NCI-H2171 (cell line): ENCODE data around the gene INSRR.

Experiments
- DNase-seq: peaks from one replicate; lab custom pipeline; 2025; lab: John Stamatoyannopoulos, UW

Gene INSRR

DNA sequence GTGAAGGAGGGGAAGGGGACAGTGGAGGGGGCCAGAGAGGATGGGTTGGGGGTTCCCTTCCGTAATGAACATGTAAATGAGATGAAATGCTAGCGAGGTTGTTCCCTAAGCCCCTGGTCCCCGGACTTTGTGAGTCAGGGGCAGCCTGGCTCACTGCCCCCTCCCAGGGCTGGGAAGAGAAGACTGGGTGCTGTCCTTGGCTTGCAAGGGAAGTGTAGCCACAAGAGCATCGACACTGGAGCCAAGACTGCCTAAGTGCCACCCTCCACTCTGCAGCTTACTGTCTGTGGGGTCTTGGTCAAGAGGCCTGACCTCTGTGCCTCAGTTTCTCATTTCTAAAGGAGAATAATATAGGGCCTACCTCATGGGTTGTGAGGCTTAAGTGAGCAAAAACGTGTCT lies 35.1 kb upstream of the INSRR start:
- no peak for DNase-seq

GRCh38 chr1:156893048-156893953 lies 34.4 kb upstream of the INSRR start, which contains the start of gene PEAR1:
PEAR1 (plus strand) TSS chr1:156893718; CDS start chr1:156903927, 10,209 bp downstream.
- DNase-seq = no peak

DNA sequence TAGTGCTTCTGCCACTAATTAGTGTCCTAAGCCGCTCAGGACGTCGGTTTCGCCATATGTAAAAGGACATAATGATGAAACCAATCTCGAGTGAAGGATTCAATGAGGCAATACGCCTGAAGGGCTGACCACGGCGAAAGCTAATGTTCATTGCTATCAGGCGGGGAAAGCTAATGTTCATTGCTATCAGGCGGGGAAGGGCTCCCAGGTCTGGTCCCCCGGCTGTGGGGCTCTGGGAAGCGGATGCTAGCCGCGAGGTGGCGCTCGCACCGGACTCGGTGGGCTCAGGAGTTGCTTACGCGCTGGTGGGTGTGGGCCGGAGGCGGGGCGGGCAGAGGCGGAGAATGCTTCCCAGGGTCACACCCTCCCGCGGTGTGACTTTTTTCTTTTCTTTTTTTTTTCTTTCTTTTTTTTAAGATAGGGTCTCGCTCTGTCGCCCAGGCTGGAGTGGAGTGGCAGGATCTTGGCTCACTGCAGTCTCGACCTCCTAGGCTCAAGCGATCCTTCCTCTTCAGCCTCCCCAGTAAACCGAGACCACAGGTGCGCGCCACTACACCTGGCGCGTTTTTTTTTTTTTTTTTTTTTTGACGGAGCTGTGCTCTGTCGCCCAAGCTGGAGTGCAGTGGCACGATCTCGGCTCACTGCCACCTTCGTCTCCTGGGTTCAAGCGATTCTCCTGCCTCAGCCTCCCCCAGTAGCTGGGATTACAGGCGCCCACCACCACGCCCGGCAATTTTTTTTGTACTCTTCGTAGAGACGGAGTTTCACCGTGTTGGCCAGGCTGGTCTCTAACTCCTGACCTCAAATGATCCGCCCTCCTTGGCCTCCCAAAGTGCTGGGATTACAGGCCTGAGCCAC lies 33.5 kb upstream of the INSRR start:
- peak; percentile 80 for DNase-seq

DNA sequence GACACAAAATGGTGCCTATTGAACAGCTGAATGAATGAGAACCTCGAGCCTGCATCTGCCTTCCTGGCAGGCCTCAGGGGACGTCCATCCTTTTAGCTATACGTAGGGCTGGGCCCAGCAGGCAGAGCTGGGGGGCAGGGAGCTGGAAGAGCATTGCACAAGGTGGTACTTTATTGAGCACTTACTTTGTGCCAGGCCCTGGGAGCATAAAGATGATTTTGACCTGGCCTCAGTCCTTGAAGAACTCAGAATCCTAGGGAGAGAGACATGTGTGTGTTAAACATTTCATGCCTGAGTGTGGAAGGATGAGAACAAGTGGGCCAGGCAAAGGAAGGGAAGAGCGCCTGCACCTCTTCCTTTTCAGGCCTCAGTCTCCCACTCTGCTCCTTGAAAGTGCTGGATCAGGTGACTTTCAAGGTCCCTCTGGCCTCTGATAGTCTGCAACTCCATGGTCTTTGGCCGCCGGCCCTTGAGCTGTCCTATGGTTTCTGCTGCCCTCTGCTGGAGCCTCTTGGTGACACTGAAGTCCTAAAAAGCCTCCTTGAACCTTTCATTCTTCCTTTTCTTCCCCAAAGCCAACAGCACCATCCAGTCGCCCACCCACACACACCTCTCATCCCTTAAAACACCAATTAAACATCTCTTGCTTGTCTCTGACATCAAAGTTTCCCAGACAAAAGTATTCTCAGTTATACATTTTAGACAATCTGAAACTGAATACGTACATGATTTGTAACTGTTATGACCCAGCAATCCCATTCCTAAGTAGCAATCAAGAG lies 31.1 kb upstream of the INSRR start:
- DNase-seq = peak; percentile 35

DNA sequence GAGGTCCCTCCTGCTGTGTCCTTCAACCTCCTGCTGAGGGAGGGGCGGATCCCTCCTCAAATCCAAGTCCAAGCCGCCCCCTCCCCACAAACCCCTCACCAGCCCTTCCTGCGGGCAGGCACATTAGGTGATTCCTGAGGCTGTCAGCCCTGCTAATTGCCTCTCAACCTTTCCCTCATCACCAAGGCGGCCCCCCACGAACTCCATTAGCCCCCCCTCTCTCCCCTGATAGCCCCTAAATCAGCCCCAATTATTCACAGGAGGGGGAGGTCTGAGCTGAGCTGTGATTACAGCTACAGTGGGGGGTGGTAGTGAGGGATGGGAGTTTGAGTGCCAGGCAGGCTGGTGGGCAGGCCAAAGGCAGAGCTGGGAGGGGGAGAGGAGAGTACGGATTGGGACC lies 28.8 kb upstream of the INSRR start:
- DNase-seq = no peak

DNA sequence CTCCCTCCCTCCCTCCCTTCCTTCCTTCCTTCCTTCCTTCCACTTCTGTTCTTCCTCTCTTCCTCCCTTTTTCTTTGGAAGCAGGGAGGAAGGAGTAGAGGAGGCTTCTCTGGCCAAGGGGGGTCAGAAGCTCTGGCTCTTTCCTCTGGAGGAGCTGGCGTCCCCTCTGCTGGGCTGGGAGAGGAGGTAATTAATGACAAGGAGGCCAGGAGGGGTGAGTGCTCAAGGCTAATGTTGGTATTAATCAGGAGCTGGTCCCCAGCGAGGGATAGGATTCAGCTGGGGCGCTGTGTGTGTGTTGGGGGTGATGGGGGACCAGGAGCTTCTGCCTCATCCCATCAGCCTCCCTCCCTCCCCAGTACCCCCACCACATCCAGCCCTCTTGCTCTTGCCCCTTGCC lies 28.4 kb upstream of the INSRR start:
- no peak for DNase-seq

GRCh38 chr1:156886583-156887281 lies 27.8 kb upstream of the INSRR start:
- DNase-seq = no peak

DNA sequence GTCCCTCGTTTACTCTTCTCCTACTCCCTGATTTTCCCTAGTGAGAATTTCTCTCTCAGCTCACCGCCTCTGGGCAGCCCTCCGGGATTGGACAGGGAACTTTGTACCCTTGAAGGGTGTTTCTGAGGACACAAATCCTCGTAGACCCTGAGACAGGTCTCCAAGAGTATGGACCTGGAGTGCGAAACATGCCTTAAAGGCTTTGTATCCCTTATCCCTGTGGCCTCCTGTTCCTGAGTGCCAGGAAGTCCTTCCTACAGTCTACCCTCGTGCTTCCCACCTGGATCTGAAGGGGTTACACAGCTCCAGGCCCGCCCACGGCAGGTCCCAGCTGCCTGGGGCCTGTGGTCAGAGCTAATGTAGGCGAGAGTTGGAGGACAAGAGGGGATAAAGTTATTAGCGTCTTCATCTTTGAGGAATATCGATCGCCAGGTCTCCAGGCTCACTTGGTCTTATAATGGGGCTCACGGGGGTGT lies 27.0 kb upstream of the INSRR start:
- DNase-seq = no peak

- DNase-seq = no peak
Measured at GRCh38 chr1:156885314-156885713, 26.4 kb upstream of the INSRR start.

GRCh38 chr1:156884560-156885184 lies 25.8 kb upstream of the INSRR start:
- DNase-seq = no peak

DNA sequence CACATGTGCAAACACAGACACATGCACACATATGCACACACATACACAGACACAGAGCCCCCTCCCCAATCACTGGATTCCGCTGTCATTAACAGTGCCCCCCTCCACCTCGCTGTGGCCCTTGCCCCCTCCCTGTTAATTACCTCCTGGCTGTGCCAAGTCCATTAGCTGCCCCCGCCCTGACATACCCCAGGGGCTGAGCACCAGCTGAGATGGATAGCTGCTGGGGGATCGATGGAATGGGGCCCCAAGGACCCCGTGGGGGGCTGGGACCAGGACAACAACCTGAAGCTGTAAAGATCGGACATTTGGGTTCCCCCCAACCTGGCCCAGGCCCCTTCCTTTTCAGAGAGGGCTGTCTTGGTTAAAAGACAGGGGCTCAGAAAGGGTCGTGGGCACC lies 25.0 kb upstream of the INSRR start:
- no peak for DNase-seq

- DNase-seq = no peak
Measured at GRCh38 chr1:156882543-156882942, 23.6 kb upstream of the INSRR start.

DNA sequence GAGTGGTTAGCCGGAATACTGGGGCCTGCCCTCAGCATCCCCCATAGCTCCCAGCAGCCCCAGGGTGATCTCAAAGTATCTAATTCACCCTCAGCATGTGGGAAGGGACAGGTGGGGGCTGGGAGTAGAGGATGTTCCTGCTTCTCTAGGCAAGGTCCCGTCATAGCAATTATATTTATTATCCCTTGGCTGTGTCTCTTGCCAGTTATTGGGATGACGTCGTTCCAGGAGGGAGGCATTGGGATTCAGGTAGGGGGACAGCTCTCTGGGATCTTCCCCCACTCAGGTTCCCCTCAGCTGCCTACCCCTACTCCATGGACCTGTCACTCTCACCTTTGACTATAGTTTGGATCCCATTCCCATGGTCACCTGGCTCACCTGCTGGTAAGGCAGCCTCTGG lies 22.7 kb upstream of the INSRR start:
- DNase-seq = no peak

- no peak for DNase-seq
Measured at GRCh38 chr1:156881101-156881500, 22.2 kb upstream of the INSRR start.

DNA sequence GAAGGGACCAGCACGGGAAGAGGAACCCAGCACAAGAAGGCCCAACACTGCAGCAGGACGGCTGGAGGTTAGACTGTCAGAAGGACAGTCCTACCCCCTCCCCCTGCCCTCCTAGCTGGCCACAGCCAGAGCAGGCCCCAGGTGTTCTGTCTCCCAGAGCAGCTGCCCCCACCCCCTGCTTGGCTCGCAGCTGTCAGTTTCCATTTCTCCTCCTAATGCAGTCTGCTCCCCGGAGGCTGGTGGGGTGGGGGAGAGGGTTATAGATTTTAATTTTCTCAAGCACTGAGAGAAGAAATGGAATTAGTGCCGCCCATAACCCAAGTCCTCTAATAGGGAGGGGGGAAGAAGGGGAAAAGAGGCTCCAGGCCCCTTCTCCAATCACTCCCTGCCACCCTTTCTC lies 21.6 kb upstream of the INSRR start:
- DNase-seq = peak; percentile 8

- DNase-seq = no peak
Measured at GRCh38 chr1:156879876-156880275, 21.0 kb upstream of the INSRR start.

GRCh38 chr1:156877433-156878170 lies 18.7 kb upstream of the INSRR start:
- DNase-seq = no peak

DNA sequence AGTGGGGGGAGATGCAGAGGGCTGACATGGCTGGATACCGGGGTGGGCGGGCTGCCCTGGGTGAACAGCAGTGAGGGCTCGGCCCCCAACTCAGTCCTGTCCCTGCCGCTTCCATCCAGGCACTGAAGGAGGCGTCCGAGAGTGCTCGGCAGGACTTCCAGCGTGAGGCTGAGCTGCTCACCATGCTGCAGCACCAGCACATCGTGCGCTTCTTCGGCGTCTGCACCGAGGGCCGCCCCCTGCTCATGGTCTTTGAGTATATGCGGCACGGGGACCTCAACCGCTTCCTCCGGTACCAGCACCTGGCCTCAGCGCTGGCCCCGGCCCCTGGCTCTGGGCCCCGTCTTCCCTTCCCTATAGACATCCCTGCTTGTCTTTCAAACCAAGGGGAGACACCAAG lies 17.4 kb upstream of the INSRR start:
- no peak for DNase-seq

DNA sequence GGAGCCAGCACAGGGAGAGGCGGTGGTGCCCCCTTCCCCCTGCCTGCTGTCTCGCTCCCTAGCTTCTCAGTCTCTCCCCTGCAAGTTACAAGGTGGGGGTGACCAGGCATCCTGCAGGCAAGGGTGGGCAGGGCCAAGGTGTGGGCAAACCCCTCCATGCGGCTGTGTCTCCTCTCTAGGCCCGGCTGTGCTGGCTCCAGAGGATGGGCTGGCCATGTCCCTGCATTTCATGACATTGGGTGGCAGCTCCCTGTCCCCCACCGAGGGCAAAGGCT lies 16.4 kb upstream of the INSRR start:
- DNase-seq = no peak

DNA sequence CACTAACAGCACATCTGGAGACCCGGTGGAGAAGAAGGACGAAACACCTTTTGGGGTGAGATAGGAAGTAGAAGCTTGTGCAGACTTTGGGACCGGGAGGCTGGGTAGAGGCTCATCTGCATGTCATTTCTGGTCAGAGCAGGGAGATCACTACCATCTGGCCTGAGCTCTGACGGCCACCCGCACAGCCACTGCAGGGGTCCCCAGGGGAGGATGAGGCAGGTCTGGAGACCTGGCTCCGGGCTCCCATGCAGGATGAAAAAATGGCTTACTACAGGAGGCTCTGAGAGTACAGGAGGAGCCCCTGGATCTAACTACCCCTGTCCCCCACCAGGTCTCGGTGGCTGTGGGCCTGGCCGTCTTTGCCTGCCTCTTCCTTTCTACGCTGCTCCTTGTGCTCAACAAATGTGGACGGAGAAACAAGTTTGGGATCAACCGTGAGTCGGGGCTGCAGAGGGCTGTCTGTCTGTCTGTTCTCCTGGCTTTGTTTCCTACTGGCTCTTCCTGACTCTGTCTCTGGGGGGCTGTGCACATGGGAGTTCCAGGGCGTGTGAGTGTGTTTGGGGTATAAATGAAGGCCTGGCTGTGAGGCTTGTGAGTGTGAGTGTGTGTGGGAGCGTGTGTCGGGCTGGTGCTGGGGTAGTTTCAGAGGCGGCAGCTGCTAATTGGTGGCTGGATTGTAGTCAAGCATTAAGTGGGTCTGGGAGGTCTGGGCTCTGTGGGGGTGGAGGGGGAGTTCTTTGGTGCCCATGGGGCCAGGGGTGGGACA lies 15.8 kb upstream of the INSRR start:
- DNase-seq = no peak
